HG03565 (cell line): ENCODE measurements around the gene RPUSD1.
"Not testable (repeated sequence)": the region's sequence is repeated elsewhere in the genome, so short reads cannot be mapped to it uniquely, and the experiment has no call there.

Experiments used
- ATAC-seq: cut with Tn5 transposase; IDR thresholded peaks from one replicate; pipeline ENCODE4 v1.9.1; 2021; ENCODE audit warnings: mild to moderate bottlenecking, moderate library complexity; ENCODE audit not compliant: unreplicated experiment

The RPUSD1 gene

GRCh38 chr16:751152-752006 is 36.8 kb downstream of the RPUSD1 start:
- no peak for ATAC-seq

- ATAC-seq = no peak
Observed at GRCh38 chr16:750485-750884, 37.7 kb downstream of the RPUSD1 start.

GRCh38 chr16:749010-749409 is 39.2 kb downstream of the RPUSD1 start:
- ATAC-seq = no peak

- no peak for ATAC-seq
Observed at GRCh38 chr16:747978-748746, 40.0 kb downstream of the RPUSD1 start.

- ATAC-seq = no peak
Observed at GRCh38 chr16:746637-747036, 41.5 kb downstream of the RPUSD1 start.

- no peak for ATAC-seq
Observed at GRCh38 chr16:745739-746138, 42.4 kb downstream of the RPUSD1 start.

- ATAC-seq = no peak
Observed at GRCh38 chr16:743794-744500, 44.2 kb downstream of the RPUSD1 start.

GRCh38 chr16:742894-743293 is 45.3 kb downstream of the RPUSD1 start:
- ATAC-seq = not testable (repeated sequence)

GRCh38 chr16:741986-742629 is 46.1 kb downstream of the RPUSD1 start:
- ATAC-seq = no peak

GRCh38 chr16:740764-741505 is 47.2 kb downstream of the RPUSD1 start, which contains the start of gene CIAO3:
CIAO3 (minus strand) TSS chr16:740997; CDS start chr16:740985, 12 bp downstream.
- ATAC-seq = peak; percentile 70

GRCh38 chr16:740459-740763 is 47.8 kb downstream of the RPUSD1 start:
- peak; percentile 1 for ATAC-seq

GRCh38 chr16:739560-740458 is 48.4 kb downstream of the RPUSD1 start:
- no peak for ATAC-seq

- ATAC-seq = no peak
Observed at GRCh38 chr16:736936-737481, 51.2 kb downstream of the RPUSD1 start.

GRCh38 chr16:735982-736453 is 52.2 kb downstream of the RPUSD1 start:
- no peak for ATAC-seq

GRCh38 chr16:734981-735881 is 53.0 kb downstream of the RPUSD1 start:
- no peak for ATAC-seq
